Keratinocyte (primary cell): ENCODE measurements around the gene PRKAG1. TPM values are rescaled to one million over a fixed set of nuclear protein-coding genes. Genes with fewer than 3 reads are reported as not detected.

Experiments
- DNase-seq: peaks from one replicate; pipeline ENCODE4 v3.0.0-alpha.2; 2011; ENCODE audit warnings: low read depth, missing footprints, low spot score
- FAIRE-seq: peaks from 2 replicates; lab custom pipeline; 2011; peaks lifted over from hg19 to GRCh38; lab: Jason Lieb, UNC
- H2AFZ ChIP-seq: 2 replicates; pipeline ENCODE4 v1.6.0; 2012; ENCODE audit warnings: low read length, control low read depth, inconsistent platforms; ENCODE audit not compliant: control insufficient read depth
- H3K27ac ChIP-seq: 2 replicates; pipeline ENCODE4 v1.5.1; 2011; ENCODE audit warnings: low read length; ENCODE audit not compliant: control insufficient read depth, insufficient read depth
- H3K27me3 ChIP-seq: 3 replicates; pipeline ENCODE4 v1.6.0; 2011; ENCODE audit warnings: low read length; ENCODE audit not compliant: control insufficient read depth, insufficient read depth; ENCODE audit errors: extremely low read depth
- H3K36me3 ChIP-seq, 2 experiments: 2 replicates in 1 of 2; 3 replicates in 1 of 2; pipeline ENCODE4 v1.5.1; 2011; ENCODE audit warnings: low read length in 2 of 2, mild to moderate bottlenecking in 1 of 2; ENCODE audit not compliant: control insufficient read depth in 2 of 2, insufficient read depth in 2 of 2; ENCODE audit errors: extremely low read depth in 1 of 2
- H3K4me1 ChIP-seq: 3 replicates; pipeline ENCODE4 v1.5.1; 2011; ENCODE audit warnings: low read length; ENCODE audit not compliant: control insufficient read depth, insufficient read depth; ENCODE audit errors: extremely low read depth
- H3K4me2 ChIP-seq: 3 replicates; pipeline ENCODE4 v1.6.0; 2011; ENCODE audit warnings: low read depth, low read length; ENCODE audit not compliant: control insufficient read depth, insufficient read depth; ENCODE audit errors: extremely low read depth
- H3K4me3 ChIP-seq, 3 experiments: fragments of 200-600 bp in 1 of 3; sonication (generic) in 1 of 3; 2 replicates in 2 of 3; 3 replicates in 1 of 3; pipeline ENCODE4 v1.5.1; 2011 to 2016; ENCODE audit warnings: low read length in 3 of 3, mild to moderate bottlenecking in 3 of 3, control low read depth in 2 of 3, inconsistent platforms in 1 of 3, low read depth in 1 of 3, mixed read lengths in 1 of 3, mixed run types in 1 of 3, moderate library complexity in 1 of 3; ENCODE audit not compliant: control insufficient read depth in 2 of 3, insufficient read depth in 2 of 3; ENCODE audit errors: extremely low read depth in 1 of 3
- H3K79me2 ChIP-seq: 2 replicates; pipeline ENCODE4 v1.6.0; 2012; ENCODE audit warnings: low read length; ENCODE audit not compliant: control insufficient read depth, insufficient read depth
- H3K9ac ChIP-seq: 3 replicates; pipeline ENCODE4 v1.6.0; 2011; ENCODE audit warnings: low read length; ENCODE audit not compliant: control insufficient read depth, insufficient read depth; ENCODE audit errors: extremely low read depth
- H3K9me1 ChIP-seq: 3 replicates; pipeline ENCODE4 v1.6.0; 2011; ENCODE audit warnings: low read length; ENCODE audit not compliant: control insufficient read depth, insufficient read depth; ENCODE audit errors: extremely low read depth
- H3K9me3 ChIP-seq: 2 replicates; pipeline ENCODE4 v1.5.1; 2012; ENCODE audit warnings: low read depth, low read length; ENCODE audit not compliant: control insufficient read depth
- H4K20me1 ChIP-seq: 3 replicates; pipeline ENCODE4 v1.6.0; 2011; ENCODE audit warnings: low read length; ENCODE audit not compliant: control insufficient read depth, insufficient read depth; ENCODE audit errors: extremely low read depth
- CTCF ChIP-seq, 3 experiments: IDR thresholded peaks in 1 of 3; conservative IDR thresholded peaks in 1 of 3; optimal IDR thresholded peaks in 1 of 3; 2 replicates in 2 of 3; 3 replicates in 1 of 3; pipeline versions ENCODE3 to v1.5.1; 2011; ENCODE audit warnings: low read length in 3 of 3, mild to moderate bottlenecking in 3 of 3, moderate library complexity in 2 of 3, control low read depth in 1 of 3, inconsistent platforms in 1 of 3; ENCODE audit not compliant: insufficient read depth in 2 of 3; ENCODE audit errors: extremely low read depth in 1 of 3
- EZH2 ChIP-seq: IDR thresholded peaks from one replicate; pipeline ENCODE4 v1.6.1; 2012; ENCODE audit warnings: inconsistent platforms, mild to moderate bottlenecking, low read length, moderate library complexity
- dilution Hi-C: fragments of 300-500 bp; cut with MboI; formaldehyde crosslinking; loops from one replicate; pipeline ENCODE4 v1.7.0; 2020; ENCODE audit warnings: low sequenced_read_pairs; ENCODE audit not compliant: extremely low pct_ligation_motif_present
- polyA minus RNA-seq, 3 experiments: library from RNA; depleted of rRNA, polyadenylated mRNA; stranded (reverse); fragments of >200 nt; gene quantifications; 1 replicate in 1 of 3; 2 replicates in 1 of 3; 3 replicates in 1 of 3; pipeline ENCODE4 v1.2.3, GENCODE V29; 2011
- polyA plus RNA-seq, 5 experiments: library from polyadenylated mRNA; depleted of rRNA in 3 of 5; stranded (reverse) in 3 of 5; stranded (forward) in 1 of 5; unstranded in 1 of 5; fragments of >200 nt; gene quantifications; 1 replicate in 1 of 5; 2 replicates in 3 of 5; 3 replicates in 1 of 5; pipeline versions ENCODE4 v1.2.1 to v1.2.3, GENCODE V29; 2011 to 2012; ENCODE audit warnings: missing spikeins in 2 of 5, low read depth in 1 of 5, low replicate concordance in 1 of 5

Gene PRKAG1
- polyA plus RNA-seq: 105 to 125 TPM (median 123 TPM) in 3 replicates
- polyA plus RNA-seq (2011; ENCODE audit: low read depth): 20.0 TPM
- 88.8 and 167 TPM in 2 replicates for polyA plus RNA-seq (2011; cell fraction: cytosol; rRNA removed)
- polyA plus RNA-seq (2011; cell fraction: nucleus; rRNA removed): 91.6 and 94.3 TPM in 2 replicates
- polyA plus RNA-seq (2012; ENCODE audit: low replicate concordance): 66.5 and 73.0 TPM in 2 replicates
- polyA minus RNA-seq: 30.5 to 67.9 TPM (median 65.9 TPM) in 3 replicates
- polyA minus RNA-seq (2011; cell fraction: cytosol; rRNA and poly(A)+ RNA removed): 27.0 TPM
- polyA minus RNA-seq (2011; cell fraction: nucleus; rRNA and poly(A)+ RNA removed): 20.6 and 31.8 TPM in 2 replicates

- peak within 1 kb of the TSS; percentile 93 for H3K27ac ChIP-seq
- H3K4me2 ChIP-seq: peak within 1 kb of the TSS; percentile 99
- H3K4me3 ChIP-seq: peak within 1 kb of the TSS; percentile 81 to 92 (median 81)
- peaks cover 3% of the 10 kb centered on the region for H3K4me1 ChIP-seq
- FAIRE-seq (no peak), DNase-seq (peak; percentile 86)
- peak within 1 kb of the TSS; percentile 96 for H3K9ac ChIP-seq
- peaks cover 33% of the 10 kb centered on the region for H3K79me2 ChIP-seq
- no peak for TF ChIP-seq EZH2
- TF ChIP-seq CTCF (optimal IDR thresholded peaks at IDR 0.05 in 1 of 3, IDR thresholded peaks at IDR 0.05 in 1 of 3, conservative IDR thresholded peaks at IDR 0.05 in 1 of 3; ENCODE audit: extremely low read depth in 1 of 3, insufficient read depth in 2 of 3, low read length in 3 of 3): peak; percentile 35 to 72 (median 58)
- no peaks in the 10 kb centered on the region for H3K27me3 ChIP-seq
- peak within 1 kb of the TSS; percentile 90 for H2AFZ ChIP-seq
- dilution Hi-C loops: no loop called here
- H3K9me3 ChIP-seq: no peaks in the 10 kb centered on the region
- H3K36me3 ChIP-seq: peaks cover 7 to 14% of the 10 kb centered on the region in 2 experiments
- H4K20me1 ChIP-seq: no peaks in the 10 kb centered on the region
- no peaks in the 10 kb centered on the region for H3K9me1 ChIP-seq
These were observed at the start of gene PRKAG1 for GRCh38 chr12:49018261-49019119. PRKAG1 (minus strand) TSS chr12:49018776; CDS start chr12:49018740, 36 bp downstream.

- peaks cover 2% of the 10 kb centered on the region for H3K79me2 ChIP-seq
- no peak overlapping the region for H3K4me2 ChIP-seq
- dilution Hi-C loops: no loop called here
- no peak overlapping the region for H3K9ac ChIP-seq
- H3K36me3 ChIP-seq: no peaks in the 10 kb centered on the region
- H3K9me1 ChIP-seq: no peaks in the 10 kb centered on the region
- no peak for TF ChIP-seq CTCF (optimal IDR thresholded peaks at IDR 0.05 in 1 of 3, IDR thresholded peaks at IDR 0.05 in 1 of 3, conservative IDR thresholded peaks at IDR 0.05 in 1 of 3; ENCODE audit: extremely low read depth in 1 of 3, insufficient read depth in 2 of 3, low read length in 3 of 3)
- FAIRE-seq (no peak), DNase-seq (no peak)
- no peaks in the 10 kb centered on the region for H3K9me3 ChIP-seq
- H3K27me3 ChIP-seq: no peaks in the 10 kb centered on the region
- no peak overlapping the region for H3K4me3 ChIP-seq
- no peak overlapping the region for H2AFZ ChIP-seq
- H3K4me1 ChIP-seq: peaks cover 8% of the 10 kb centered on the region
- no peaks in the 10 kb centered on the region for H4K20me1 ChIP-seq
- no peak overlapping the region for H3K27ac ChIP-seq
These were observed 47.5 kb upstream of the PRKAG1 start for GRCh38 chr12:49066120-49066519.
